Dendritic cell treated with granulocyte-macrophage colony-stimulating factor and Interleukin-4, amounts not matched to agents 40 ng/mL and 50 ng/mL, for 4 days (primary cell): ENCODE measurements around the gene MSX1.

Experiments
- H3K27ac Mint-ChIP-seq: one replicate; pipeline ENCODE4 v1.8.0; 2022; ENCODE audit warnings: mild to moderate bottlenecking, mixed read lengths
- H3K27me3 Mint-ChIP-seq: one replicate; pipeline ENCODE4 v1.8.0; 2022; ENCODE audit warnings: mild to moderate bottlenecking, mixed read lengths
- H3K36me3 Mint-ChIP-seq: one replicate; pipeline ENCODE4 v1.8.0; 2022; ENCODE audit warnings: low read depth, mixed read lengths
- H3K4me1 Mint-ChIP-seq: one replicate; pipeline ENCODE4 v1.8.0; 2022; ENCODE audit warnings: low read depth, mixed read lengths
- H3K4me3 Mint-ChIP-seq: one replicate; pipeline ENCODE4 v1.8.0; 2022; ENCODE audit warnings: mild to moderate bottlenecking, moderate library complexity, mixed read lengths
- H3K9me3 Mint-ChIP-seq: one replicate; pipeline ENCODE4 v1.8.0; 2022; ENCODE audit warnings: mixed read lengths
- intact Hi-C: fragments of 100-400 bp; cut with micrococcal nuclease; formaldehyde crosslinking; loops from one replicate; pipeline ENCODE4 v1.15.0; 2022

The MSX1 gene

GRCh38 chr4:4831266-4831665 is 28.2 kb upstream of the MSX1 start:
- H3K9me3 Mint-ChIP-seq = peaks cover 13% of the 10 kb centered on the region
- peaks cover 10% of the 10 kb centered on the region for H3K27me3 Mint-ChIP-seq
- no peak overlapping the region for H3K27ac Mint-ChIP-seq
- H3K4me3 Mint-ChIP-seq = no peak overlapping the region
- intact Hi-C loops = no loop called here
- H3K4me1 Mint-ChIP-seq = no peaks in the 10 kb centered on the region
- H3K36me3 Mint-ChIP-seq = no peaks in the 10 kb centered on the region

GRCh38 chr4:4831825-4832224 is 27.6 kb upstream of the MSX1 start:
- no peaks in the 10 kb centered on the region for H3K4me1 Mint-ChIP-seq
- no peak overlapping the region for H3K4me3 Mint-ChIP-seq
- peaks cover 10% of the 10 kb centered on the region for H3K27me3 Mint-ChIP-seq
- H3K9me3 Mint-ChIP-seq = peaks cover 13% of the 10 kb centered on the region
- no peak overlapping the region for H3K27ac Mint-ChIP-seq
- intact Hi-C loops = no loop called here
- no peaks in the 10 kb centered on the region for H3K36me3 Mint-ChIP-seq

GRCh38 chr4:4836044-4836443 is 23.4 kb upstream of the MSX1 start:
- Mint-ChIP-seq H3K4me1 (no peaks in the 10 kb centered on the region), H3K27ac (no peak overlapping the region), H3K36me3 (no peaks in the 10 kb centered on the region), H3K9me3 (peaks cover 13% of the 10 kb centered on the region), H3K27me3 (peaks cover 9% of the 10 kb centered on the region), H3K4me3 (no peak overlapping the region)
- intact Hi-C loops = no loop called here

DNA sequence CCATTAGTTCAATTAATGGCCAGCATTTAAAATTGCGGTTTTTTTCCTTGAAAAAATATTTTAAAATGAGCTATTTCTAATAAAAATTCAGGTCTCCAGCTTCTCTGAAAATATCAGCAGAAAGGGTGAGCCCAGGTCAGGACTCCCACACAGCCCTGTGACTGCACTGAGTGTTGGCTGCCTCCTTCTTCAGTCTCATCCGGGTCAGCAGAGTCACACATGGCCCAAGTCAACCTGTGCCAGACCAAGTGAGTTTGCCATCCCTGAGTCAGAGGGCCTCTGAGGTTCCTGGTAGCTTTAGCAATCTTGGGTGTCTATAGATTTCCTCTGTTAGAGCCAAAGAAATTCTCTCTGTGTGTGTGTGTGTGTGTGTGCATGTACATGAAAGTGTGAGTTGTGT is 22.1 kb upstream of the MSX1 start:
- Mint-ChIP-seq H3K4me1 (no peaks in the 10 kb centered on the region), H3K36me3 (no peaks in the 10 kb centered on the region), H3K4me3 (no peak overlapping the region), H3K27me3 (peaks cover 9% of the 10 kb centered on the region), H3K9me3 (peaks cover 13% of the 10 kb centered on the region), H3K27ac (no peak overlapping the region)
- intact Hi-C loops = no loop called here

GRCh38 chr4:4838051-4838935 is 21.2 kb upstream of the MSX1 start:
- no peaks in the 10 kb centered on the region for H3K4me1 Mint-ChIP-seq
- peaks cover 13% of the 10 kb centered on the region for H3K9me3 Mint-ChIP-seq
- H3K4me3 Mint-ChIP-seq = no peak overlapping the region
- H3K36me3 Mint-ChIP-seq = no peaks in the 10 kb centered on the region
- intact Hi-C loops = no loop called here
- peaks cover 10% of the 10 kb centered on the region for H3K27me3 Mint-ChIP-seq
- no peak overlapping the region for H3K27ac Mint-ChIP-seq

- H3K36me3 Mint-ChIP-seq = no peaks in the 10 kb centered on the region
- peaks cover 15% of the 10 kb centered on the region for H3K27me3 Mint-ChIP-seq
- intact Hi-C loops = no loop called here
Observed at GRCh38 chr4:4838936-4839810, 20.3 kb upstream of the MSX1 start.

DNA sequence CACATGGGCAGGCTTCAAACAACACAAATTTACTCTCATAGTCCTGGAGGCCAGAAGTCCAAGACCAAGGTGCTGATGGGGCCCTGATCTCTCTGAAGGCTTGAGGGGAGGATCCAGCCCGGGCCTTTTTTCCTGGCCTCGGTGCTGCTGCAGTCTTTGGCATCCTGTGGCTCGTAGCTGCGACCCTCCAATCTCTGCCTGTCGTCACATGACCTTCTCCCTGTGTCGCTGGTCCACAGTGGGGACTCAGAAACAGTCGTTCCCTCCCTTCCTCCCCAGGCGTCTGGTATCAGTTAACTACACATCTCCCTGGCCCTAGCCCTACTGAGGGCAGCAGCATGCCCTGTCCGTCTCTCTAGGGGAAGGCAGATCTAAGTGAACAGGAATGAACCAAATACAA is 19.1 kb upstream of the MSX1 start:
- Mint-ChIP-seq H3K27me3 (peaks cover 18% of the 10 kb centered on the region), H3K4me1 (no peaks in the 10 kb centered on the region), H3K4me3 (no peak overlapping the region), H3K27ac (no peak overlapping the region), H3K9me3 (peaks cover under 1% of the 10 kb centered on the region), H3K36me3 (no peaks in the 10 kb centered on the region)
- intact Hi-C loops = no loop called here

More at GRCh38 chr4:4838936-4839810, 20.3 kb upstream of the MSX1 start:
- Mint-ChIP-seq H3K9me3 (peaks cover 12% of the 10 kb centered on the region), H3K4me3 (no peak overlapping the region), H3K27ac (no peak overlapping the region), H3K4me1 (no peaks in the 10 kb centered on the region)

- Mint-ChIP-seq H3K4me3 (no peak overlapping the region), H3K9me3 (no peaks in the 10 kb centered on the region), H3K36me3 (no peaks in the 10 kb centered on the region), H3K4me1 (no peaks in the 10 kb centered on the region), H3K27ac (no peak overlapping the region), H3K27me3 (peaks cover 18% of the 10 kb centered on the region)
- intact Hi-C loops = no loop called here
Observed at GRCh38 chr4:4841156-4841555, 18.3 kb upstream of the MSX1 start.

GRCh38 chr4:4842476-4843441 is 16.7 kb upstream of the MSX1 start:
- intact Hi-C loops = no loop called here
- no peaks in the 10 kb centered on the region for H3K9me3 Mint-ChIP-seq
- no peaks in the 10 kb centered on the region for H3K36me3 Mint-ChIP-seq
- H3K27me3 Mint-ChIP-seq = peaks cover 19% of the 10 kb centered on the region
- no peak overlapping the region for H3K27ac Mint-ChIP-seq
- H3K4me3 Mint-ChIP-seq = no peak overlapping the region
- H3K4me1 Mint-ChIP-seq = peaks cover 6% of the 10 kb centered on the region

- peaks cover 6% of the 10 kb centered on the region for H3K4me1 Mint-ChIP-seq
- no peaks in the 10 kb centered on the region for H3K9me3 Mint-ChIP-seq
- H3K27ac Mint-ChIP-seq = no peak overlapping the region
- no peaks in the 10 kb centered on the region for H3K36me3 Mint-ChIP-seq
- intact Hi-C loops = no loop called here
- H3K4me3 Mint-ChIP-seq = no peak overlapping the region
- peaks cover 19% of the 10 kb centered on the region for H3K27me3 Mint-ChIP-seq
Observed at GRCh38 chr4:4843635-4844291, 15.7 kb upstream of the MSX1 start.

GRCh38 chr4:4845027-4845426 is 14.4 kb upstream of the MSX1 start:
- Mint-ChIP-seq H3K9me3 (no peaks in the 10 kb centered on the region), H3K36me3 (no peaks in the 10 kb centered on the region), H3K4me1 (peaks cover 6% of the 10 kb centered on the region), H3K4me3 (no peak overlapping the region), H3K27me3 (peaks cover 26% of the 10 kb centered on the region), H3K27ac (no peak overlapping the region)
- intact Hi-C loops = no loop called here

GRCh38 chr4:4847011-4847410 is 12.5 kb upstream of the MSX1 start:
- Mint-ChIP-seq H3K27me3 (peaks cover 45% of the 10 kb centered on the region), H3K9me3 (no peaks in the 10 kb centered on the region), H3K4me1 (peaks cover 6% of the 10 kb centered on the region), H3K4me3 (no peak overlapping the region), H3K27ac (no peak overlapping the region), H3K36me3 (no peaks in the 10 kb centered on the region)
- intact Hi-C loops = no loop called here

GRCh38 chr4:4848540-4848939 is 10.9 kb upstream of the MSX1 start:
- H3K4me3 Mint-ChIP-seq = no peak overlapping the region
- H3K9me3 Mint-ChIP-seq = no peaks in the 10 kb centered on the region
- no peaks in the 10 kb centered on the region for H3K36me3 Mint-ChIP-seq
- peaks cover 59% of the 10 kb centered on the region for H3K27me3 Mint-ChIP-seq
- intact Hi-C loops = no loop called here
- H3K27ac Mint-ChIP-seq = no peak overlapping the region
- H3K4me1 Mint-ChIP-seq = peaks cover 16% of the 10 kb centered on the region
